K562 (cell line): ENCODE measurements around the gene SYNM. TPM values are rescaled to one million over a fixed set of nuclear protein-coding genes. Genes with fewer than 3 reads are reported as not detected.

ENCODE experiments used
- ATAC-seq: fragments of 200-7000 bp; cut with Tn5 transposase; 3 replicates; pipeline ENCODE4 v1.9.1; 2020; ENCODE audit warnings: moderate library complexity
- BruUV-seq: library from RNA; stranded (reverse); fragments of 400-500 nt; replicated peaks from 2 replicates; lab custom pipeline; 2021; lab: Mats Ljungman, UMichigan
- CTCF ChIA-PET: fragments of 300-600 bp; formaldehyde crosslinking; extraction: SDS; loops from one replicate; lab custom pipeline; 2021; ENCODE audit warnings: low intra/inter-chr PET ratio; lab: Yijun Ruan, JAX
- POLR2A ChIA-PET: fragments of 300-600, 350-650 bp; sonication (Branson Sonifier 250); formaldehyde crosslinking; extraction: SDS; loops from one replicate; lab custom pipeline; 2021; ENCODE audit warnings: antibody characterized with exemption, inconsistent platforms; lab: Yijun Ruan, JAX
- DNase-seq, 4 experiments: peaks; one replicate each; pipeline versions ENCODE4 v3.0.0 to v3.0.0-alpha.2; 2011 to 2018; ENCODE audit warnings: low spot score in 3 of 4, mixed read lengths in 3 of 4; ENCODE audit errors: extremely low read depth in 1 of 4
- FAIRE-seq: peaks from 2 replicates; lab custom pipeline; 2011; peaks lifted over from hg19 to GRCh38; lab: Jason Lieb, UNC
- H2AFZ ChIP-seq: 2 replicates; pipeline ENCODE4 v1.6.0; 2011; ENCODE audit warnings: low read depth, low read length, control low read depth, inconsistent platforms
- H3K27ac ChIP-seq: fragments of 200-600 bp; 3 replicates; pipeline ENCODE4 v1.8.0; 2011; ENCODE audit warnings: low read depth, mild to moderate bottlenecking, control low read depth, inconsistent platforms, low read length, moderate library complexity, mixed read lengths; ENCODE audit errors: extremely low read depth
- H3K27me3 ChIP-seq, 2 experiments: fragments of 300-600 bp in 1 of 2; 2 replicates in 1 of 2; 3 replicates in 1 of 2; pipeline versions ENCODE4 v1.6.0 to v1.8.0; 2011; ENCODE audit warnings: inconsistent platforms in 2 of 2, low read length in 2 of 2, mild to moderate bottlenecking in 1 of 2, mixed read lengths in 1 of 2, moderate library complexity in 1 of 2; ENCODE audit not compliant: control insufficient read depth in 2 of 2, insufficient read depth in 2 of 2
- H3K36me3 ChIP-seq: fragments of 300-600 bp; 3 replicates; pipeline ENCODE4 v1.8.0; 2011; ENCODE audit warnings: mild to moderate bottlenecking, low read length, inconsistent platforms; ENCODE audit not compliant: control insufficient read depth, insufficient read depth
- H3K4me1 ChIP-seq, 2 experiments: fragments of 200-600 bp in 1 of 2; replicated peaks in 1 of 2; 2 replicates in 1 of 2; 3 replicates in 1 of 2; pipeline versions ENCODE4 v1.5.1 to v1.8.0; 2011; ENCODE audit warnings: inconsistent platforms in 2 of 2, low read length in 2 of 2, mild to moderate bottlenecking in 1 of 2, mixed read lengths in 1 of 2, moderate library complexity in 1 of 2; ENCODE audit not compliant: control insufficient read depth in 2 of 2, insufficient read depth in 2 of 2
- H3K4me2 ChIP-seq: 2 replicates; pipeline ENCODE4 v1.6.1; 2011; ENCODE audit warnings: low read length, control low read depth, inconsistent platforms, mixed read lengths; ENCODE audit not compliant: insufficient read depth
- H3K4me3 ChIP-seq: fragments of 200-600 bp; sonication (generic), shearing (Covaris generic); 2 replicates; pipeline ENCODE4 v1.5.1; 2016; ENCODE audit warnings: control low read depth, inconsistent platforms
- H3K79me2 ChIP-seq: fragments of 200-600 bp; 3 replicates; pipeline ENCODE4 v1.8.0; 2011; ENCODE audit warnings: low read length, inconsistent platforms; ENCODE audit not compliant: control insufficient read depth, insufficient read depth
- H3K9ac ChIP-seq, 2 experiments: 2 replicates each; pipeline versions ENCODE4 v1.6.0 to v1.6.1; 2011; ENCODE audit warnings: low read depth in 2 of 2, low read length in 2 of 2, control low read depth in 1 of 2, inconsistent platforms in 1 of 2, mild to moderate bottlenecking in 1 of 2, mixed read lengths in 1 of 2; ENCODE audit not compliant: insufficient read depth in 1 of 2
- H3K9me1 ChIP-seq: one replicate; pipeline ENCODE4 v1.6.0; 2011; ENCODE audit warnings: inconsistent platforms, mild to moderate bottlenecking, low read length, moderate library complexity; ENCODE audit not compliant: control insufficient read depth, insufficient read depth
- H3K9me3 ChIP-seq: replicated peaks from 2 replicates; pipeline ENCODE4 v1.5.1; 2011; ENCODE audit warnings: low read depth, low read length, inconsistent platforms; ENCODE audit not compliant: control insufficient read depth, insufficient read depth
- H4K20me1 ChIP-seq: replicated peaks from 2 replicates; pipeline ENCODE4 v1.6.1; 2011; ENCODE audit warnings: low read length, inconsistent platforms, mixed read lengths; ENCODE audit not compliant: control insufficient read depth, insufficient read depth
- CBFA2T2 ChIP-seq: fragments of 450-650 bp; conservative IDR thresholded peaks from 2 replicates; pipeline ENCODE4 v1.6.1; 2017; ENCODE audit warnings: mild to moderate bottlenecking
- ETV6 ChIP-seq, 3 experiments: fragments of 150-350 bp in 1 of 3; sonication (generic) in 1 of 3; formaldehyde crosslinking in 1 of 3; IDR thresholded peaks; 2 replicates each; pipeline versions ENCODE4 v1.6.1 to v1.8.0; 2014 to 2022; ENCODE audit warnings: borderline replicate concordance in 2 of 3, low read depth in 2 of 3, antibody characterized with exemption in 1 of 3, low read length in 1 of 3, mild to moderate bottlenecking in 1 of 3, missing genetic modification reagents in 1 of 3
- HCFC1 ChIP-seq: IDR thresholded peaks from 2 replicates; pipeline ENCODE4 v1.6.1; 2012; ENCODE audit warnings: low read depth, low read length, improper control_type of control experiment
- MECOM ChIP-seq: fragments of 250-450 bp; sonication (Bioruptor Pico); IDR thresholded peaks from 2 replicates; pipeline ENCODE4 v1.8.0; 2022; ENCODE audit warnings: inconsistent platforms
- NR2C2 ChIP-seq, 2 experiments: fragments of 200-800 bp in 1 of 2; sonication (Bioruptor generic) in 1 of 2; sonication (generic) in 1 of 2; formaldehyde crosslinking in 1 of 2; IDR thresholded peaks; 2 replicates each; pipeline versions ENCODE4 v1.6.1 to v1.8.0; 2016 to 2022; ENCODE audit warnings: mild to moderate bottlenecking in 1 of 2, missing compliant biosample characterization in 1 of 2, missing genetic modification characterization in 1 of 2, missing genetic modification reagents in 1 of 2
- RBM14 ChIP-seq: fragments of 200-400 bp; formaldehyde crosslinking; IDR thresholded peaks from 2 replicates; pipeline ENCODE4 v1.6.1; 2018; ENCODE audit warnings: low read depth, mild to moderate bottlenecking, low read length, moderate library complexity, borderline replicate concordance; ENCODE audit not compliant: insufficient read depth
- RFX7 ChIP-seq: fragments of 250-450 bp; sonication (Bioruptor Pico); IDR thresholded peaks from 2 replicates; pipeline ENCODE4 v1.5.1; 2021; ENCODE audit warnings: mild to moderate bottlenecking
- SMAD4 ChIP-seq: fragments of 250-450 bp; sonication (Bioruptor Pico); conservative IDR thresholded peaks from 2 replicates; pipeline ENCODE4 v1.8.0; 2021; ENCODE audit warnings: inconsistent platforms, mild to moderate bottlenecking, moderate library complexity
- ZKSCAN3 ChIP-seq: fragments of 250-450 bp; sonication (Bioruptor Pico); IDR thresholded peaks from 2 replicates; pipeline ENCODE4 v1.4.0; 2020
- ZNF316 ChIP-seq: fragments of 450-650 bp; IDR thresholded peaks from 2 replicates; pipeline ENCODE4 v1.6.1; 2016
- ZNF324 ChIP-seq: fragments of 250-450 bp; sonication (Bioruptor Pico); IDR thresholded peaks from 2 replicates; pipeline ENCODE4 v1.4.0; 2020; ENCODE audit warnings: mild to moderate bottlenecking
- ZNF347 ChIP-seq: fragments of 450-650 bp; formaldehyde crosslinking; IDR thresholded peaks from 2 replicates; pipeline ENCODE4 v1.4.0; 2020; ENCODE audit warnings: low read depth, mild to moderate bottlenecking, moderate library complexity
- ZNF518B ChIP-seq: fragments of 250-450 bp; sonication (Bioruptor Pico); IDR thresholded peaks from 2 replicates; pipeline ENCODE4 v1.5.0; 2021; ENCODE audit warnings: mild to moderate bottlenecking, moderate library complexity
- ZNF57 ChIP-seq: fragments of 450-650 bp; formaldehyde crosslinking; IDR thresholded peaks from 2 replicates; pipeline ENCODE4 v1.4.0; 2020; ENCODE audit warnings: mild to moderate bottlenecking, moderate library complexity
- ZNF586 ChIP-seq: fragments of 450-650 bp; formaldehyde crosslinking; conservative IDR thresholded peaks from 2 replicates; pipeline ENCODE4 v1.4.0; 2020; ENCODE audit warnings: mild to moderate bottlenecking, moderate library complexity
- WGBS: fragments of 100-300 bp; shearing (Covaris generic); methylation state at CpG from one replicate; pipeline ENCODE4 v1.1.6; 2016; ENCODE audit warnings: low coverage, mixed read lengths; ENCODE audit not compliant: insufficient coverage; ENCODE audit errors: missing lambda C conversion rate; 5-methylcytosine and 5-hydroxymethylcytosine counted together
- in situ Hi-C: fragments of 300-500 bp; cut with MboI; formaldehyde crosslinking; loops from 4 replicates; pipeline ENCODE4 v1.15.0; 2018; ENCODE audit warnings: inconsistent platforms, mixed read lengths
- intact Hi-C: fragments of 100-400 bp; cut with micrococcal nuclease; formaldehyde crosslinking; loops from 2 replicates; pipeline ENCODE4 v1.14.2; 2022
- polyA plus RNA-seq, 8 experiments: library from polyadenylated mRNA; depleted of rRNA in 4 of 8; stranded (reverse) in 5 of 8; unstranded in 3 of 8; fragments of >200 nt; fragmentation: Nextera tagmentation in 2 of 8; fragmentation: Illumina TruSeq in 1 of 8; extraction: Ambion mirVana in 2 of 8; extraction: Trizol in 1 of 8; gene quantifications; 2 replicates each; pipeline versions ENCODE4 v1.2.1 to v1.2.3, GENCODE V29; 2011 to 2014; ENCODE audit warnings: inconsistent platforms in 1 of 8, missing spikeins in 1 of 8
- total RNA-seq, 7 experiments: library from RNA; depleted of rRNA in 6 of 7; stranded (reverse); fragments of >200 nt in 6 of 7; fragmentation: Illumina TruSeq in 2 of 7; extraction: Trizol in 2 of 7; gene quantifications; 2 replicates each; pipeline versions ENCODE4 v1.2.1 to v1.2.3, GENCODE V29; 2011 to 2021; ENCODE audit warnings: low replicate concordance in 1 of 7

SYNM gene
- total and polyA plus RNA-seq, 9 of the 15 experiments (the other 6 are each of a cell fraction or from before 2014, with no cell fraction given), result 0.01 to 0.42 (median 0.13) TPM

- Histone ChIP-seq H3K79me2 (no peaks in the 10 kb centered on the region), H3K36me3 (no peaks in the 10 kb centered on the region), H3K27me3 (peaks cover 15 to 58% of the 10 kb centered on the region in 2 experiments; a peak in 3 of 5 replicates), H4K20me1 (no peaks in the 10 kb centered on the region; the same call in 1 of the 2 replicates), H3K9me3 (no peaks in the 10 kb centered on the region), H2AFZ (0 out of 2 replicates have a peak overlapping the region, but pooled peaks have one; percentile 40), H3K27ac (no peak overlapping the region), H3K4me1 (peaks cover 0 to 9% of the 10 kb centered on the region in 2 experiments; a peak in 2 of 5 replicates), H3K4me2 (no peak overlapping the region), H3K9me1 (no peaks in the 10 kb centered on the region), H3K9ac (no peak overlapping the region), H3K4me3 (no peak overlapping the region)
- FAIRE-seq (no peak), ATAC-seq (peak; percentile 40), DNase-seq (peak in 1 of 4 experiments; percentile 18)
- WGBS, result 30% methylated on average over 9 of the region's 27 CpGs
- intact Hi-C loops, result loop anchor here (10.0 kb wide), 2 partner anchors 164 to 274 kb away; no protein-coding TSS in a partner anchor
- ChIA-PET CTCF (interaction anchor here (1.7 kb wide), 1 partner anchor 279 kb away, joined by 8 read pairs; no protein-coding TSS in a partner anchor), POLR2A (no interaction called here)
- in situ Hi-C loops, result no loop called here
- no TSS peak for BruUV-seq
- TF ChIP-seq RFX7 (no peak), ZNF586 (CRISPR knock-in tag) (no peak), HCFC1 (no peak), SMAD4 (no peak), ZNF518B (no peak), ETV6 (IDR thresholded peaks at IDR 0.05; ENCODE audit: borderline replicate concordance in 1 of 2, low read depth in 2 of 2, low read length in 1 of 2) (no peak), ETV6 (CRISPR knock-in tag; IDR thresholded peaks at IDR 0.05; ENCODE audit: borderline replicate concordance) (no peak), RBM14 (no peak), ZNF347 (CRISPR knock-in tag) (no peak), ZNF324 (CRISPR knock-in tag) (no peak), CBFA2T2 (no peak), ZKSCAN3 (CRISPR knock-in tag) (no peak), MECOM (CRISPR knock-in tag) (no peak), ZNF316 (no peak), ZNF57 (no peak), NR2C2 (CRISPR knock-in tag; IDR thresholded peaks at IDR 0.05) (no peak), NR2C2 (tag; IDR thresholded peaks at IDR 0.05) (no peak)
Measured at GRCh38 chr15:99058421-99058870, 46.4 kb upstream of the SYNM start.
